GM23338 (cell line): Measurements from ENCODE around the gene UMOD. TPM values are rescaled to one million over a fixed set of nuclear protein-coding genes. Genes with fewer than 3 reads are reported as not detected.

Source experiments
- ATAC-seq: fragments of 200-7000 bp; cut with Tn5 transposase; 3 replicates; pipeline ENCODE4 v1.9.1; 2020
- DNase-seq: peaks from one replicate; pipeline ENCODE4 v3.0.0-alpha.2; 2015; ENCODE audit warnings: low spot score
- H2AFZ ChIP-seq: fragments of 200-600 bp; sonication (generic); 2 replicates; pipeline ENCODE4 v1.8.0; 2016; ENCODE audit warnings: antibody characterized with exemption, mild to moderate bottlenecking, moderate library complexity
- H3F3A ChIP-seq: fragments of 200-600 bp; sonication (generic); replicated peaks from 2 replicates; pipeline ENCODE4 v1.8.0; 2017; ENCODE audit warnings: antibody characterized with exemption, mixed run types, low read depth
- H3K27ac ChIP-seq: fragments of 200-600 bp; sonication (generic); 2 replicates; pipeline ENCODE4 v1.6.1; 2016; ENCODE audit warnings: low read depth
- H3K27me3 ChIP-seq: fragments of 200-600 bp; sonication (generic); 2 replicates; pipeline ENCODE4 v1.8.0; 2016; ENCODE audit warnings: mild to moderate bottlenecking, mixed run types, moderate library complexity; ENCODE audit not compliant: insufficient read depth
- H3K36me3 ChIP-seq: fragments of 200-600 bp; sonication (generic); 2 replicates; pipeline ENCODE4 v1.8.0; 2016; ENCODE audit warnings: mild to moderate bottlenecking; ENCODE audit not compliant: insufficient read depth
- H3K4me1 ChIP-seq: fragments of 200-600 bp; sonication (generic); 2 replicates; pipeline ENCODE4 v1.8.0; 2016; ENCODE audit warnings: mild to moderate bottlenecking, moderate library complexity; ENCODE audit not compliant: insufficient read depth
- H3K4me2 ChIP-seq: fragments of 200-600 bp; sonication (generic); 2 replicates; pipeline ENCODE4 v1.7.1; 2017; ENCODE audit warnings: mixed run types
- H3K4me3 ChIP-seq: fragments of 200-600 bp; sonication (generic); 2 replicates; pipeline ENCODE4 v1.6.1; 2016; ENCODE audit warnings: mixed run types
- H3K79me2 ChIP-seq: fragments of 200-600 bp; sonication (generic); replicated peaks from 2 replicates; pipeline ENCODE4 v1.8.0; 2017; ENCODE audit warnings: mild to moderate bottlenecking; ENCODE audit not compliant: insufficient read depth
- H3K9me2 ChIP-seq: fragments of 200-600 bp; sonication (generic); 2 replicates; pipeline ENCODE4 v1.8.0; 2017; ENCODE audit not compliant: insufficient read depth
- H4K20me1 ChIP-seq: fragments of 200-600 bp; sonication (generic); replicated peaks from 2 replicates; pipeline ENCODE4 v1.8.0; 2017; ENCODE audit warnings: mild to moderate bottlenecking; ENCODE audit not compliant: insufficient read depth
- H3K27ac Mint-ChIP-seq: 2 replicates; pipeline ENCODE4 v1.8.0; 2020; ENCODE audit warnings: inconsistent platforms, mild to moderate bottlenecking, moderate library complexity, mixed read lengths
- H3K27me3 Mint-ChIP-seq: 3 replicates; pipeline ENCODE4 v1.8.0; 2022; ENCODE audit warnings: low read depth, mild to moderate bottlenecking, moderate library complexity, mixed read lengths, inconsistent platforms; ENCODE audit not compliant: insufficient read depth, poor library complexity
- H3K36me3 Mint-ChIP-seq: 3 replicates; pipeline ENCODE4 v1.8.0; 2021; ENCODE audit warnings: low read depth, mild to moderate bottlenecking, inconsistent platforms, moderate library complexity, mixed read lengths
- H3K4me1 Mint-ChIP-seq: 3 replicates; pipeline ENCODE4 v1.8.0; 2020; ENCODE audit warnings: mild to moderate bottlenecking, inconsistent platforms, mixed read lengths
- H3K4me3 Mint-ChIP-seq: 3 replicates; pipeline ENCODE4 v1.8.0; 2021; ENCODE audit warnings: moderate library complexity, mild to moderate bottlenecking, inconsistent platforms, mixed read lengths
- H3K9me3 Mint-ChIP-seq: 3 replicates; pipeline ENCODE4 v1.8.0; 2020; ENCODE audit warnings: moderate library complexity, mild to moderate bottlenecking, inconsistent platforms, mixed read lengths
- CREB1 ChIP-seq: fragments of 250-450 bp; sonication (Bioruptor Pico); IDR thresholded peaks from 2 replicates; pipeline ENCODE4 v1.5.0; 2020; ENCODE audit warnings: low read depth, mild to moderate bottlenecking, moderate library complexity
- CTCF ChIP-seq, 2 experiments: fragments of 200-600 bp in 1 of 2; sonication (generic) in 1 of 2; conservative IDR thresholded peaks; 2 replicates each; pipeline versions ENCODE4 v1.5.1 to v1.6.1; 2016 to 2017; ENCODE audit warnings: antibody characterized with exemption in 2 of 2, low read depth in 2 of 2, mild to moderate bottlenecking in 2 of 2, moderate library complexity in 1 of 2
- EZH2 ChIP-seq: fragments of 200-600 bp; sonication (generic); IDR thresholded peaks from one replicate; pipeline ENCODE4 v1.8.0; 2017; ENCODE audit warnings: antibody characterized with exemption, mild to moderate bottlenecking, low read depth; ENCODE audit not compliant: unreplicated experiment
- EZH2phosphoT487 ChIP-seq: fragments of 200-600 bp; sonication (generic); IDR thresholded peaks from one replicate; pipeline ENCODE4 v1.8.1; 2018; ENCODE audit warnings: antibody characterized with exemption; ENCODE audit not compliant: unreplicated experiment
- JUNB ChIP-seq: IDR thresholded peaks from one replicate; pipeline ENCODE4 v1.6.1; 2016; ENCODE audit warnings: antibody characterized with exemption; ENCODE audit not compliant: unreplicated experiment
- NANOG ChIP-seq: IDR thresholded peaks from 2 replicates; pipeline ENCODE4 v1.6.1; 2016; ENCODE audit warnings: antibody characterized with exemption, borderline replicate concordance
- POLR2AphosphoS5 ChIP-seq: IDR thresholded peaks from 2 replicates; pipeline ENCODE4 v1.6.1; 2016; ENCODE audit warnings: antibody characterized with exemption, low read depth
- REST ChIP-seq: IDR thresholded peaks from one replicate; pipeline ENCODE4 v1.6.1; 2018; ENCODE audit warnings: antibody characterized with exemption; ENCODE audit not compliant: unreplicated experiment
- STAT1 ChIP-seq: IDR thresholded peaks from one replicate; pipeline ENCODE4 v1.6.1; 2016; ENCODE audit warnings: antibody characterized with exemption; ENCODE audit not compliant: unreplicated experiment
- ZNF114 ChIP-seq: fragments of 250-450 bp; sonication (Bioruptor Pico); IDR thresholded peaks from 2 replicates; pipeline ENCODE4 v1.5.0; 2020; ENCODE audit warnings: mild to moderate bottlenecking, moderate library complexity
- ZNF331 ChIP-seq: fragments of 250-450 bp; sonication (Bioruptor Pico); IDR thresholded peaks from 2 replicates; pipeline ENCODE4 v1.5.0; 2020; ENCODE audit warnings: low read depth, mild to moderate bottlenecking, moderate library complexity
- ZNF462 ChIP-seq: fragments of 250-450 bp; sonication (Bioruptor Pico); IDR thresholded peaks from 2 replicates; pipeline ENCODE4 v1.5.0; 2020; ENCODE audit warnings: mild to moderate bottlenecking, moderate library complexity
- polyA plus RNA-seq: library from polyadenylated mRNA; unstranded; fragments of >200 nt; fragmentation: Nextera tagmentation; extraction: Ambion mirVana; gene quantifications from 2 replicates; pipeline ENCODE4 v1.2.1, GENCODE V29; 2016
- total RNA-seq: library from RNA; depleted of rRNA; stranded (reverse); fragments of >200 nt; shearing (Covaris generic); gene quantifications from 2 replicates; pipeline ENCODE4 v1.2.3, GENCODE V29; 2014
- TF ChIP-seq, protein P1 (sequence below): IDR thresholded peaks from 2 replicates; pipeline ENCODE4 v1.6.1; 2016; ENCODE audit warnings: antibody characterized with exemption

UMOD gene
- total and polyA plus RNA-seq, 2 experiments from 2014 or later, result not detected

- H3K4me3 ChIP-seq, result no peak overlapping the region
- no peak for TF ChIP-seq JUNB
- no peak for TF ChIP-seq ZNF462 (CRISPR knock-in tag)
- TF ChIP-seq ZNF331 (CRISPR knock-in tag), result no peak
- TF ChIP-seq CTCF (conservative IDR thresholded peaks at IDR 0.05; ENCODE audit: low read depth in 2 of 2), result no peak
- no peak for TF ChIP-seq ZNF114 (CRISPR knock-in tag)
- TF ChIP-seq CREB1, result no peak
- no peak for TF ChIP-seq EZH2phosphoT487
- TF ChIP-seq NANOG, result no peak
- no peak for TF ChIP-seq POLR2AphosphoS5
- TF ChIP-seq EZH2, result no peak
- no peak for TF ChIP-seq REST
- TF ChIP-seq STAT1, result no peak
- TF ChIP-seq, protein P1, sequence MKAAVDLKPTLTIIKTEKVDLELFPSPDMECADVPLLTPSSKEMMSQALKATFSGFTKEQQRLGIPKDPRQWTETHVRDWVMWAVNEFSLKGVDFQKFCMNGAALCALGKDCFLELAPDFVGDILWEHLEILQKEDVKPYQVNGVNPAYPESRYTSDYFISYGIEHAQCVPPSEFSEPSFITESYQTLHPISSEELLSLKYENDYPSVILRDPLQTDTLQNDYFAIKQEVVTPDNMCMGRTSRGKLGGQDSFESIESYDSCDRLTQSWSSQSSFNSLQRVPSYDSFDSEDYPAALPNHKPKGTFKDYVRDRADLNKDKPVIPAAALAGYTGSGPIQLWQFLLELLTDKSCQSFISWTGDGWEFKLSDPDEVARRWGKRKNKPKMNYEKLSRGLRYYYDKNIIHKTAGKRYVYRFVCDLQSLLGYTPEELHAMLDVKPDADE, result no peak
- H3K79me2 ChIP-seq, result no peaks in the 10 kb centered on the region
- ATAC-seq, result no peak
- Mint-ChIP-seq H3K4me1 (peaks cover 5% of the 10 kb centered on the region; the same call in 2 of the 3 replicates), H3K27ac (no peak overlapping the region), H3K27me3 (no peaks in the 10 kb centered on the region), H3K4me3 (no peak overlapping the region), H3K9me3 (no peaks in the 10 kb centered on the region), H3K36me3 (no peaks in the 10 kb centered on the region)
- H3K27me3 ChIP-seq, result no peaks in the 10 kb centered on the region
- DNase-seq, result no peak
- no peaks in the 10 kb centered on the region for H3K4me1 ChIP-seq
- H3K4me2 ChIP-seq, result no peak overlapping the region
- H2AFZ ChIP-seq, result no peak overlapping the region
- H3K36me3 ChIP-seq, result no peaks in the 10 kb centered on the region
- H4K20me1 ChIP-seq, result no peaks in the 10 kb centered on the region
- H3K27ac ChIP-seq, result no peak overlapping the region
- peaks cover 11% of the 10 kb centered on the region; the same call in 1 of the 2 replicates for H3K9me2 ChIP-seq
- no peaks in the 10 kb centered on the region for H3F3A ChIP-seq
Measured at GRCh38 chr16:20395946-20396345, 43.4 kb upstream of the UMOD start.
